Tongue (tissue), 2 donors: ENCODE results near the gene MTERF4. TPM values are rescaled to one million over a fixed set of nuclear protein-coding genes. Genes with fewer than 3 reads are reported as not detected.

Experiments
- DNase-seq: peaks from one replicate; pipeline ENCODE4 v3.0.0-alpha.2; 2015
- total RNA-seq: library from RNA; depleted of rRNA; stranded (reverse); fragments of >200 nt; gene quantifications from one replicate; pipeline ENCODE4 v1.2.3, GENCODE V29; 2014

Gene MTERF4
- total RNA-seq, 1 donor from 2014 or later: 70.9 TPM

- no peak for DNase-seq
Measured at GRCh38 chr2:241068942-241069810, 32.9 kb downstream of the MTERF4 start.

GRCh38 chr2:241068136-241068941 lies 33.7 kb downstream of the MTERF4 start:
- DNase-seq: no peak

GRCh38 chr2:241067501-241068135 lies 34.5 kb downstream of the MTERF4 start:
- no peak for DNase-seq

- peak; percentile 27 for DNase-seq
Measured at GRCh38 chr2:241066893-241067341, 35.2 kb downstream of the MTERF4 start.

GRCh38 chr2:241066171-241066892 lies 35.8 kb downstream of the MTERF4 start:
- DNase-seq: no peak

- no peak for DNase-seq
Measured at GRCh38 chr2:241065355-241065803, 36.7 kb downstream of the MTERF4 start.

GRCh38 chr2:241064802-241065354 lies 37.2 kb downstream of the MTERF4 start:
- DNase-seq: no peak

GRCh38 chr2:241064008-241064801 lies 37.9 kb downstream of the MTERF4 start:
- no peak for DNase-seq

GRCh38 chr2:241063587-241063986 lies 38.5 kb downstream of the MTERF4 start:
- DNase-seq: no peak

- no peak for DNase-seq
Measured at GRCh38 chr2:241063093-241063551, 39.0 kb downstream of the MTERF4 start.

- no peak for DNase-seq
Measured at GRCh38 chr2:241062389-241063092, 39.5 kb downstream of the MTERF4 start.

- DNase-seq: peak; percentile 39
Measured at GRCh38 chr2:241061275-241061674, 40.8 kb downstream of the MTERF4 start.

- DNase-seq: no peak
Measured at GRCh38 chr2:241053576-241054251, 48.4 kb downstream of the MTERF4 start.

GRCh38 chr2:241052677-241053360 lies 49.3 kb downstream of the MTERF4 start:
- no peak for DNase-seq

GRCh38 chr2:241051578-241052487 lies 50.3 kb downstream of the MTERF4 start:
- DNase-seq: no peak

GRCh38 chr2:241050624-241051577 lies 51.2 kb downstream of the MTERF4 start:
- DNase-seq: no peak
